HUES6 (cell line): ENCODE data around the gene LATS1.

ENCODE experiments used
- H3K27ac ChIP-seq: 2 replicates; pipeline ENCODE4 v1.7.0; 2013; ENCODE audit warnings: low read depth, mild to moderate bottlenecking, low read length, inconsistent platforms
- H3K27me3 ChIP-seq: 2 replicates; pipeline ENCODE4 v1.6.1; 2013; ENCODE audit warnings: low read length; ENCODE audit not compliant: control insufficient read depth, insufficient read depth
- H3K36me3 ChIP-seq: 2 replicates; pipeline ENCODE4 v1.6.1; 2013; ENCODE audit warnings: low read length; ENCODE audit not compliant: control insufficient read depth, insufficient read depth
- H3K4me1 ChIP-seq: 2 replicates; pipeline ENCODE4 v1.6.1; 2013; ENCODE audit warnings: low read length; ENCODE audit not compliant: control insufficient read depth, insufficient read depth
- H3K4me3 ChIP-seq: 2 replicates; pipeline ENCODE4 v1.5.1; 2013; ENCODE audit warnings: low read depth, low read length
- H3K9ac ChIP-seq: one replicate; pipeline ENCODE4 v1.6.1; 2013; ENCODE audit warnings: mild to moderate bottlenecking, low read length
- H3K9me3 ChIP-seq: 2 replicates; pipeline ENCODE4 v1.6.1; 2013; ENCODE audit warnings: low read depth, low read length; ENCODE audit not compliant: control insufficient read depth, insufficient read depth

The LATS1 gene

DNA sequence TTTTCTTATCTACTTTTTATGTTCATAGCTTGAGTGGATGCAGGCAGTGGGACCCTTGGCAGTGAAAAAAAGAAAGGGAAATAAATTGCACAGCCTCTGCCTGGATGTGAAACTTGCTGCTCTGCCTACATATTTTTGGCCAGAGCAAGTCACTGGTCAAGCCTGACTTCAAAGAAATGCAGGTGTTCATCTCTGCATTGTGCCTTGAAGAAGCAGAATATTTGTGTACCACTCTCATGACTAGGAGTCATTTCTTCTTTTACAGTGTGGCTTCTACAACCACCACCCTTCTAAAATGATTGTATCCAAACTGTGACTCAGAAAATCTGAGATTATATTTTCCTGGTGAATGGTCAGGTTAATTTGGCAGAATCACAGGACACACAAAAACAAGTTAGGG lies 66.8 kb downstream of the LATS1 start:
- H3K4me3 ChIP-seq, result no peak overlapping the region
- H3K9me3 ChIP-seq, result no peaks in the 10 kb centered on the region
- H3K36me3 ChIP-seq, result no peaks in the 10 kb centered on the region
- H3K27me3 ChIP-seq, result no peaks in the 10 kb centered on the region
- H3K4me1 ChIP-seq, result peaks cover 3% of the 10 kb centered on the region; the same call in 1 of the 2 replicates
- H3K9ac ChIP-seq, result no peak overlapping the region
- H3K27ac ChIP-seq, result no peak overlapping the region

DNA sequence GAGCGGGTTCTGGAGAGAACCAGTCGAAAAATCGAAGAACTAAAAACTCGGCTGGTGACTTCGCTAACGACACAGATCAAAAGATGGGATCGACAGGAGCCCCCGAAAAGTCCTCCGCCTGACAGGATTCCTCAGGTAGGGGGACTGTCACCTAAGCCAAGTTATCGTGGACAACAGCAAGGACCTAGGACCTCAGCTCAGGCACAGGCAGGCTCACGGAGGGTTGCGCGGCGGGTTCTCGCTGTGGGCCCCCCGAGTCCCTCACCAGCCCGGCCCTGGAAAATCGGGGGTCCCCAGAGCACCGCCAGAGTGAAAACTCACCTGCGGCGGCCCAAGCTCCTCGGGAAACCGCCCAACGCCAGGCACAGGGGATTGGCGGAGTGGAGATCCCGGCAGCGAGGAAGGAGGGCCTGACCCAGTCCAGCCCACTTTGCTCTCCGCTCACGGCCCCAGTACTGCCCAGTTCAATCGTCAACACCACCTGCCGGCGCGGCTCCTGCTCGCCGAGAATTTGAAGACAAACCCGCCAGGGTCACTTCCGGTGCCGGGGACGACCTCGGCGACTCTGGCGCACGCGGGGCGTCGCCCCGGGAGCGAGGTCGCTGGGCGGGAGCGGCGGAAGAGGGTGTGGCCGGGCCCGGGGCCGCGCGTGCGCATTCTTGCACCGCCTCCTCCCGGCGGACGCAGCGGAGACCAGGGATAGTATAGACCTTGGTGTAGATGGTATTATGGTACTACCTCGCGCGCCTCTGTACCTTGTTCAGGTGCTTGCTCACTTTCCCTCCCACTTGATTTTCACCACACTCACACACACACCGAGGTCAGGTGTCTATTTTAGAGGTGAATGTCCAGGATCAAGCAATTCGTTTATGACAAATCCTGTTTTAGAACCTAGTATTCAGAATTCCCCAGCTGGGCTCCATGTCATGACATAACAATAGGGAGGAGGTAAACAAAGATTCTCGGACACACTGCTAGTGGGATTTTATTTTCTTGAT lies 69.5 kb downstream of the LATS1 start, which contains the start of gene KATNA1:
TSS of gene KATNA1 (minus strand) at position 567 of the 998 bp plus-strand sequence. CDS start 10,167 bp downstream, outside the sequence.
- H3K27ac ChIP-seq, result peak within 1 kb of the TSS; percentile 52; the same call in 1 of the 2 replicates
- peaks cover 3% of the 10 kb centered on the region; the same call in 1 of the 2 replicates for H3K4me1 ChIP-seq
- no peaks in the 10 kb centered on the region for H3K27me3 ChIP-seq
- no peaks in the 10 kb centered on the region for H3K36me3 ChIP-seq
- peak within 1 kb of the TSS; percentile 91 for H3K4me3 ChIP-seq
- H3K9me3 ChIP-seq, result no peaks in the 10 kb centered on the region
- peak within 1 kb of the TSS; percentile 64 for H3K9ac ChIP-seq

DNA sequence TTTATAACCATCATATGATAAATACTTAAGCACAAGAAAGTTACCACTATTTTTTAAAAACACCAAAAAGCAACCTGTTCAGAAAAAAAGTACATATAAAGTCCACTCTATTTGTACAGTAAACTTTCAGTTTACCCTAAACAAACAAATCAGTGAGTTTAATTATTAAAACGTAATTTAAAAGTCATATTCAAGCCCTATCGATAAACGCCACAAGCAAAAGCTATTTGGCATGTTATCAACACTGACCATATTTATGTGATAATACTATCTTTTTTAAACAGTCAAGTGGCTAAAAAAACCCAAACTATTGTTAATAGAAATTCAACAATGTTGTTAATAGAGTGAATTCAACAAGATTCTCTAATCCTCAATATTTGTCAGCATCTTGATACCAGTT lies 71.3 kb downstream of the LATS1 start:
- H3K4me1 ChIP-seq, result peaks cover 3% of the 10 kb centered on the region; the same call in 1 of the 2 replicates
- H3K4me3 ChIP-seq, result peak overlapping the region; percentile 91
- no peak overlapping the region for H3K27ac ChIP-seq
- H3K27me3 ChIP-seq, result no peaks in the 10 kb centered on the region
- peak overlapping the region; percentile 32 for H3K9ac ChIP-seq
- no peaks in the 10 kb centered on the region; the same call in 1 of the 2 replicates for H3K36me3 ChIP-seq
- no peaks in the 10 kb centered on the region for H3K9me3 ChIP-seq

DNA sequence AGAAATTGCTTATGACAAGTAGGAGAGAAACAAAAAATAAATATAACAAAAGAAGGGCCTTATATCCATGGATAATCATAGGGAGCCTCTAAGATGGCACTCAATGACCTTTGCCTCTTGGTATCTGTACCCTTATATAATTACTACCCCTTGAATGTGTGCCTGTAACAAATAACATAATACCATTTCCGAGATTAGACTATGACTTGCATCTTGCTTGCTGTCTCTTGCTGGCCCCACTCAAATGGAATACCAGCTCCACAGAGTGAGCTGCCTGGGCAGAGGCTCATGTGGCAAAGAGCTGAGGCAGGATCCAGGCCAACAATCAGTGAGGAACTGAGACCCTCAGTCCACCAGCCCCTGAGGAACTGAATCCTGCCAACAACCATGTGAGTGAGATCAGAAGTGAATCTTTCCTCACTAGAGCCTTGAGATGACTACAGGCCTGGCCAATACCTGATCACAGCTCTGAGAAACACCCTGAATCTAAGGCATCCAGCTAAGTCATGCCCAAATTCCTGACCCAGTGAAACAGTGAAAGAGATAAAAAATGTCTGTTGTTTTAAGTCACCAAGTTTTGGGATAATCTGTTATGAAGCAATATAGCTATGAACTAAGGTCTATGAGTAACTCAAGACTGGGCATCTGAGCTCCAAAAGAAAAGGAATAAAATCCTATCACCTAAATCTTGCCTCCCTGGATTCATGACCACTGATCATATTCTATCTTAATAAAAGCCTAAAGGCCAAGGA lies 74.9 kb downstream of the LATS1 start:
- H3K4me1 ChIP-seq, result peaks cover 3% of the 10 kb centered on the region; the same call in 1 of the 2 replicates
- H3K27ac ChIP-seq, result no peak overlapping the region
- H3K36me3 ChIP-seq, result peaks cover 3% of the 10 kb centered on the region; the same call in 1 of the 2 replicates
- H3K27me3 ChIP-seq, result no peaks in the 10 kb centered on the region
- no peak overlapping the region for H3K4me3 ChIP-seq
- no peak overlapping the region for H3K9ac ChIP-seq
- H3K9me3 ChIP-seq, result no peaks in the 10 kb centered on the region

DNA sequence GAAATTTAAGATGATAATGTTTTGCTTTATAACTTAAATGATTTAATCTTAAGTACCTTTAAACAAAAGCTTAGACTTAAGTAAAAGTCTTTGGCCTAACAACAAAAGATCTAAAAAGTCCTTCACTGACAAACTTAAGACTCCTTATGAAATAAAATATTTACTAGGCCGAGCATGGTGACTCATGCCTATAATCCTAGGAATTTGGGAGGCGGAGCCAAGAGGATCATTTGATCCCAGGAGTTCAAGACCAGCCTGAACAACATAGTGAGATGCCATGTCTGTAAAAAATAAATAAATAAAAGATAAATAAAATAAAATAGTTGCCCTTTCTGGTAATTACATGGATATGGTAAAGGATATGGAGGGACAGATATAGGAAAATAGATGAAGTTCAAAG lies 81.8 kb downstream of the LATS1 start:
- Histone ChIP-seq H3K4me1 (no peaks in the 10 kb centered on the region), H3K9me3 (no peaks in the 10 kb centered on the region), H3K4me3 (no peak overlapping the region), H3K27me3 (no peaks in the 10 kb centered on the region), H3K27ac (no peak overlapping the region), H3K36me3 (peaks cover 8% of the 10 kb centered on the region), H3K9ac (no peak overlapping the region)

DNA sequence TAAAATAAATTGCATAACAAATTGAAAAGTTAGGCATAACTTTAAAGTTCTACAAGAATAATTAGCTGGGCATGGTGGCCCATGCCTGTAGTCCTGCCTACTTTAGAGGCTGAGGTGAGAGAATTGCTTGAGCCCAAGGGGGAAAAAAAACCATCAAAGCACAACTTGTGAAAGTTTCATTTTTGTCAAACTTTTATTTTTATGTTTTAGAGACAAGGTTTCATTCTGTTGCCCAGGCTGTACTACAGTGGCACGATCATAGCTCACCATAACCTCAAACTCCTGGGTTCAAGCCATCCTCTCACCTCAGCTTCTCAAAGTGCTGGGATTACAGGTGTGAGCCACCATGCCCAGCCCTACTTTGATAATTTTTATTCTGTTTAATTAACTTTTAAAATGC lies 83.6 kb downstream of the LATS1 start:
- Histone ChIP-seq H3K9ac (no peak overlapping the region), H3K36me3 (peaks cover 12% of the 10 kb centered on the region), H3K4me1 (no peaks in the 10 kb centered on the region), H3K27ac (no peak overlapping the region), H3K4me3 (no peak overlapping the region), H3K9me3 (no peaks in the 10 kb centered on the region), H3K27me3 (no peaks in the 10 kb centered on the region)

DNA sequence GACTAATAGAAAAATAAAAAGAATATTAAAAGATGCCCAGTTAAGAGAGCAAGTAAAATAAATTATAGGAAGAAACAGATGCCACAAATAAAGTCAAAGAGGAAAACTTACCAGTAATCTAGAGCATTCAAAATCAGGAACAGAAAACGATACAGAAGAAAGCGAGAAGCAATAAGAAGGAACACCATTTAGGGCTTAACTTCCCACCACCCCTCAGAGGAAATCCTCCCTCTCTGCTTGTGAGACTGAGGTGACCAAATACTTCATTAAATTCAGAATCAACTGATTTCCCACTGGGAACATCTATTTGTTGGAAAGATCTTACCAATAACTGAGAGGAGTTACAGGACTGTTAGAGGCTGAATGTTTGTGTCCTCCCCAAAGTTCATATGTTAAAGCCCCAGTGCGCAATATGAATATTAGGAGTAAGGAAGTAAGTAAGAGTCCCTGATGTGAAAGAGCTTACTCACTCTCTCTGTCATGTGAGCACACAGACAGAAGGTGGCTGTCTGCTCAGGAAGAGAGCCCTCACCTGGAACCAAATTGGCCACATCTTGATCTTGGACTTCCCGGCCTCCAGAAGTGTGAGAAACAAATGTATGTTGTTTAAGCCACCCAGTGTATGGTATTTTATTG lies 88.9 kb downstream of the LATS1 start:
- Histone ChIP-seq H3K4me3 (no peak overlapping the region), H3K36me3 (peaks cover 10% of the 10 kb centered on the region; the same call in 1 of the 2 replicates), H3K9ac (no peak overlapping the region), H3K27me3 (no peaks in the 10 kb centered on the region), H3K4me1 (no peaks in the 10 kb centered on the region), H3K27ac (no peak overlapping the region), H3K9me3 (no peaks in the 10 kb centered on the region)

DNA sequence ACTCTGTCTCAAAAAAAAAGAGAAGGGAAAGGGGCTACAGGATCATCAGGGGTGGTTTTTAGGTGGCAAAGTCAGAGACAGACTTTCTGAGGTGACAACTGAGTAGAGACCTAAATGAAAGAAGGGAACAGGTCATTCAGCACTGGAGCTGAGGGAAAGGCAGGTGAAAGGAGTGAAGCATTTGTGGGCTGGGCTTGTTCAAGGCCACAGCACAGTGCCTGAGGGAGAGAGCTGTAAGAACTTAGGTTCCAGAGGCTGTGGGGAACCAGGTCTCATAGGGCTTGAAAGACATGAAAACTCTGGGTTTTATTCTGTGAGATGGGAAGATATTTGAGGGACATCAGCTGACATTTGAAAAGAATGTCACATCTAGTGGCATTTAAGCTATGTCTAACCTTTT lies 90.2 kb downstream of the LATS1 start:
- H3K9ac ChIP-seq, result no peak overlapping the region
- no peak overlapping the region for H3K27ac ChIP-seq
- H3K27me3 ChIP-seq, result no peaks in the 10 kb centered on the region
- H3K4me1 ChIP-seq, result no peaks in the 10 kb centered on the region
- no peaks in the 10 kb centered on the region for H3K9me3 ChIP-seq
- H3K4me3 ChIP-seq, result no peak overlapping the region
- peaks cover 17% of the 10 kb centered on the region for H3K36me3 ChIP-seq

DNA sequence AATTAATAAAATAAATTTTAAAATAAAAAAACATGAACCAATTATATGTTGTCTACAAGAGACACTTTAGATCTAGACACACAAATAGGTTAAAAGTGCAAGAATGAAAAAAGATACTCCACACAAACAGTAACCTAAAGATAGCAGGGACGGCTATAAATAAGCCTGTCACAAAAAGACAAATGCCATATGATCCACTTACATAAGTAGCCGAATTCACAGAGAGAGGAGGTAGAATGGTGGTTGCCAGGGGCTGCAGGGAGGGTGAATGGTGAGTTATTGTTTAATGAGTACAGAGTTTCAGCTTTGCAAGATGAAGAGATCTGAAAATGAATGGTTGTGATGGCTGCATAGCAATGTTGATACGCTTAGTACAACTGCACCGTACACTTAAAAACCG lies 102.1 kb downstream of the LATS1 start:
- peaks cover 18% of the 10 kb centered on the region for H3K36me3 ChIP-seq
- no peak overlapping the region for H3K4me3 ChIP-seq
- H3K9ac ChIP-seq, result no peak overlapping the region

DNA sequence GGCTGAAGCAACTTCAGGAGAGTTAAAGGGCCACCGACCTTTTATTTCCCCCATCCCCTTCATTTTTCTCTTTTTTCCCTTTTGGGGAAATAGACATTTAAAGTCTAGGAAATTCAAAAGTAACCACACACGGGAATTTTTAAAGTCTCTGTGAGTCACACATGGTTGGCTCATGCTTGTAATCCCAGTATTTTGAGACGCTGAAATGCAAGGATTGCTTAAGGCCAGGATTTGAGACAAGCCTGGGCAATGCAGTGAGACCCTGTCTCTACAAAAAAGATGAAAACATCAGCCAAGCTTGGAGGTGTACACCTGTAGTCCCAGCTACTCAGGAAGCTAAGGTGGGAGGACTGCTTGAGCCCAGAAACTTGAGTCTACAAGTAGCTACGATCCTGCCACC lies 103.6 kb downstream of the LATS1 start:
- Histone ChIP-seq H3K27me3 (no peaks in the 10 kb centered on the region), H3K4me1 (no peaks in the 10 kb centered on the region), H3K36me3 (peaks cover 14% of the 10 kb centered on the region), H3K9me3 (peaks cover 8% of the 10 kb centered on the region; the same call in 1 of the 2 replicates), H3K4me3 (no peak overlapping the region), H3K27ac (no peak overlapping the region), H3K9ac (no peak overlapping the region)

More for the DNA sequence above, 102.1 kb downstream of the LATS1 start:
- Histone ChIP-seq H3K4me1 (no peaks in the 10 kb centered on the region), H3K27ac (no peak overlapping the region), H3K27me3 (no peaks in the 10 kb centered on the region), H3K9me3 (peaks cover 8% of the 10 kb centered on the region; the same call in 1 of the 2 replicates)
